Measurements from ENCODE around the gene EQTN.

- TF ChIP-seq CTCF (IDR thresholded peaks at IDR 0.05; ENCODE audit: low read length) (no peak), EZH2 (optimal IDR thresholded peaks at IDR 0.05; ENCODE audit: low read depth, low read length) (no peak), EZH2phosphoT487 (IDR thresholded peaks at IDR 0.05; ENCODE audit: low read length) (no peak)
Measured at GRCh38 chr9:27280860-27281259, 16.1 kb downstream of the EQTN start.

Measured in MM.1S (cell line).